Measurements from ENCODE around the gene CR1. TPM values are rescaled to one million over a fixed set of nuclear protein-coding genes. Genes with fewer than 3 reads are reported as not detected.

The CR1 gene
- total RNA-seq, 1 experiment from 2014 or later: 0.13 TPM

DNA sequence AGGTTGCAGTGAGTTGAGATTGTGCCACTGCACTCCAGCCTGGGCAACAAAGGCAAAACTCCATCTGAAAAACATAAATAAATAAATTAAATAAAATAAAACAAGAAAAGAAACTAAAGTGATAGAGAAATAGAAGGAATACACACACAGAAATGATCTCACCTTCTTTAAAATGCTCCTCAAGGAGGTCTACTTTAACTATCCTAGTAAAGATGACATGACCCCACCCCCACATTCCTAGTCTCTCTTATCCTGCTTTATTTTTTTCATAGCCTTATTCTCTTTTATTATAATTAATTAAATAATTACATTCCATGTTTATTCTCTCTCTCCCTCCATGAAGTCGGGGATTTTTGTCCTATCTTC is 131.0 kb downstream of the CR1 start (continued):
- TF ChIP-seq, protein P1, sequence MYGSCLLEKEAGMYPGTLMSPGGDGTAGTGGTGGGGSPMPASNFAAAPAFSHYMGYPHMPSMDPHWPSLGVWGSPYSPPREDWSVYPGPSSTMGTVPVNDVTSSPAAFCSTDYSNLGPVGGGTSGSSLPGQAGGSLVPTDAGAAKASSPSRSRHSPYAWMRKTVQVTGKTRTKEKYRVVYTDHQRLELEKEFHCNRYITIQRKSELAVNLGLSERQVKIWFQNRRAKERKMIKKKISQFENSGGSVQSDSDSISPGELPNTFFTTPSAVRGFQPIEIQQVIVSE (CRISPR knock-in tag; IDR thresholded peaks at IDR 0.05; ENCODE audit: borderline replicate concordance): no peak
- no peak for TF ChIP-seq RORB (CRISPR knock-in tag; IDR thresholded peaks at IDR 0.05)

DNA sequence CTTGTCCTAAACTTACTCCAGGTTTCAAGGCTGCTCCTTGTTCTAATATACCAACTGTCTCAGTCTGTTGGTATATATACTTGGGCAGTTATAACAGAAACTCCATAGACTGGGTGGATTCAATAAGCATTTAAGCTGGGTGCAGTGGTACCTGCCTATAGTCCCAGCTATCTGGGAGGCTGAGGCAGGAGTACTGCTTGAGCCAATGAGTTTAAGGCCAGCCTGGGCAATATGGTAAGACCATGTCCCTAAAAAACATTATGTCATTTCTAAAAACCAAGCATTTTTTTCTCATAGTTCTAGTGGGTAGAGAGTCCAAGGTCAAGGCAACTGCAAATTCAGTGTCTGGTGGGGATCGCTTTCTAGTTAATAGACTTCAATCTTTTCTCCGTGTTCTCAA is 131.5 kb downstream of the CR1 start:
- ChIA-PET CTCF (no interaction called here), POLR2A (no interaction called here)
- no peak for ATAC-seq
- TF ChIP-seq FOXJ3 (CRISPR knock-in tag; IDR thresholded peaks at IDR 0.05; ENCODE audit: borderline replicate concordance) (no peak), SMAD4 (CRISPR knock-in tag; IDR thresholded peaks at IDR 0.05) (no peak), TEAD1 (CRISPR knock-in tag; IDR thresholded peaks at IDR 0.05) (no peak), RORB (CRISPR knock-in tag; IDR thresholded peaks at IDR 0.05) (no peak)
- TF ChIP-seq, protein P2, sequence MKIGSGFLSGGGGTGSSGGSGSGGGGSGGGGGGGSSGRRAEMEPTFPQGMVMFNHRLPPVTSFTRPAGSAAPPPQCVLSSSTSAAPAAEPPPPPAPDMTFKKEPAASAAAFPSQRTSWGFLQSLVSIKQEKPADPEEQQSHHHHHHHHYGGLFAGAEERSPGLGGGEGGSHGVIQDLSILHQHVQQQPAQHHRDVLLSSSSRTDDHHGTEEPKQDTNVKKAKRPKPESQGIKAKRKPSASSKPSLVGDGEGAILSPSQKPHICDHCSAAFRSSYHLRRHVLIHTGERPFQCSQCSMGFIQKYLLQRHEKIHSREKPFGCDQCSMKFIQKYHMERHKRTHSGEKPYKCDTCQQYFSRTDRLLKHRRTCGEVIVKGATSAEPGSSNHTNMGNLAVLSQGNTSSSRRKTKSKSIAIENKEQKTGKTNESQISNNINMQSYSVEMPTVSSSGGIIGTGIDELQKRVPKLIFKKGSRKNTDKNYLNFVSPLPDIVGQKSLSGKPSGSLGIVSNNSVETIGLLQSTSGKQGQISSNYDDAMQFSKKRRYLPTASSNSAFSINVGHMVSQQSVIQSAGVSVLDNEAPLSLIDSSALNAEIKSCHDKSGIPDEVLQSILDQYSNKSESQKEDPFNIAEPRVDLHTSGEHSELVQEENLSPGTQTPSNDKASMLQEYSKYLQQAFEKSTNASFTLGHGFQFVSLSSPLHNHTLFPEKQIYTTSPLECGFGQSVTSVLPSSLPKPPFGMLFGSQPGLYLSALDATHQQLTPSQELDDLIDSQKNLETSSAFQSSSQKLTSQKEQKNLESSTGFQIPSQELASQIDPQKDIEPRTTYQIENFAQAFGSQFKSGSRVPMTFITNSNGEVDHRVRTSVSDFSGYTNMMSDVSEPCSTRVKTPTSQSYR (CRISPR knock-in tag; IDR thresholded peaks at IDR 0.05): no peak
- TF ChIP-seq, protein P3, sequence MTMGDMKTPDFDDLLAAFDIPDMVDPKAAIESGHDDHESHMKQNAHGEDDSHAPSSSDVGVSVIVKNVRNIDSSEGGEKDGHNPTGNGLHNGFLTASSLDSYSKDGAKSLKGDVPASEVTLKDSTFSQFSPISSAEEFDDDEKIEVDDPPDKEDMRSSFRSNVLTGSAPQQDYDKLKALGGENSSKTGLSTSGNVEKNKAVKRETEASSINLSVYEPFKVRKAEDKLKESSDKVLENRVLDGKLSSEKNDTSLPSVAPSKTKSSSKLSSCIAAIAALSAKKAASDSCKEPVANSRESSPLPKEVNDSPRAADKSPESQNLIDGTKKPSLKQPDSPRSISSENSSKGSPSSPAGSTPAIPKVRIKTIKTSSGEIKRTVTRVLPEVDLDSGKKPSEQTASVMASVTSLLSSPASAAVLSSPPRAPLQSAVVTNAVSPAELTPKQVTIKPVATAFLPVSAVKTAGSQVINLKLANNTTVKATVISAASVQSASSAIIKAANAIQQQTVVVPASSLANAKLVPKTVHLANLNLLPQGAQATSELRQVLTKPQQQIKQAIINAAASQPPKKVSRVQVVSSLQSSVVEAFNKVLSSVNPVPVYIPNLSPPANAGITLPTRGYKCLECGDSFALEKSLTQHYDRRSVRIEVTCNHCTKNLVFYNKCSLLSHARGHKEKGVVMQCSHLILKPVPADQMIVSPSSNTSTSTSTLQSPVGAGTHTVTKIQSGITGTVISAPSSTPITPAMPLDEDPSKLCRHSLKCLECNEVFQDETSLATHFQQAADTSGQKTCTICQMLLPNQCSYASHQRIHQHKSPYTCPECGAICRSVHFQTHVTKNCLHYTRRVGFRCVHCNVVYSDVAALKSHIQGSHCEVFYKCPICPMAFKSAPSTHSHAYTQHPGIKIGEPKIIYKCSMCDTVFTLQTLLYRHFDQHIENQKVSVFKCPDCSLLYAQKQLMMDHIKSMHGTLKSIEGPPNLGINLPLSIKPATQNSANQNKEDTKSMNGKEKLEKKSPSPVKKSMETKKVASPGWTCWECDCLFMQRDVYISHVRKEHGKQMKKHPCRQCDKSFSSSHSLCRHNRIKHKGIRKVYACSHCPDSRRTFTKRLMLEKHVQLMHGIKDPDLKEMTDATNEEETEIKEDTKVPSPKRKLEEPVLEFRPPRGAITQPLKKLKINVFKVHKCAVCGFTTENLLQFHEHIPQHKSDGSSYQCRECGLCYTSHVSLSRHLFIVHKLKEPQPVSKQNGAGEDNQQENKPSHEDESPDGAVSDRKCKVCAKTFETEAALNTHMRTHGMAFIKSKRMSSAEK (CRISPR knock-in tag; IDR thresholded peaks at IDR 0.05; ENCODE audit: borderline replicate concordance): no peak
- TF ChIP-seq, protein P4, sequence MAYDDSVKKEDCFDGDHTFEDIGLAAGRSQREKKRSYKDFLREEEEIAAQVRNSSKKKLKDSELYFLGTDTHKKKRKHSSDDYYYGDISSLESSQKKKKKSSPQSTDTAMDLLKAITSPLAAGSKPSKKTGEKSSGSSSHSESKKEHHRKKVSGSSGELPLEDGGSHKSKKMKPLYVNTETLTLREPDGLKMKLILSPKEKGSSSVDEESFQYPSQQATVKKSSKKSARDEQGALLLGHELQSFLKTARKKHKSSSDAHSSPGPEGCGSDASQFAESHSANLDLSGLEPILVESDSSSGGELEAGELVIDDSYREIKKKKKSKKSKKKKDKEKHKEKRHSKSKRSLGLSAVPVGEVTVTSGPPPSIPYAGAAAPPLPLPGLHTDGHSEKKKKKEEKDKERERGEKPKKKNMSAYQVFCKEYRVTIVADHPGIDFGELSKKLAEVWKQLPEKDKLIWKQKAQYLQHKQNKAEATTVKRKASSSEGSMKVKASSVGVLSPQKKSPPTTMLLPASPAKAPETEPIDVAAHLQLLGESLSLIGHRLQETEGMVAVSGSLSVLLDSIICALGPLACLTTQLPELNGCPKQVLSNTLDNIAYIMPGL (CRISPR knock-in tag; IDR thresholded peaks at IDR 0.05): no peak
- TF ChIP-seq, protein P5, sequence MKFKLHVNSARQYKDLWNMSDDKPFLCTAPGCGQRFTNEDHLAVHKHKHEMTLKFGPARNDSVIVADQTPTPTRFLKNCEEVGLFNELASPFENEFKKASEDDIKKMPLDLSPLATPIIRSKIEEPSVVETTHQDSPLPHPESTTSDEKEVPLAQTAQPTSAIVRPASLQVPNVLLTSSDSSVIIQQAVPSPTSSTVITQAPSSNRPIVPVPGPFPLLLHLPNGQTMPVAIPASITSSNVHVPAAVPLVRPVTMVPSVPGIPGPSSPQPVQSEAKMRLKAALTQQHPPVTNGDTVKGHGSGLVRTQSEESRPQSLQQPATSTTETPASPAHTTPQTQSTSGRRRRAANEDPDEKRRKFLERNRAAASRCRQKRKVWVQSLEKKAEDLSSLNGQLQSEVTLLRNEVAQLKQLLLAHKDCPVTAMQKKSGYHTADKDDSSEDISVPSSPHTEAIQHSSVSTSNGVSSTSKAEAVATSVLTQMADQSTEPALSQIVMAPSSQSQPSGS (CRISPR knock-in tag; IDR thresholded peaks at IDR 0.05; ENCODE audit: borderline replicate concordance, low read depth): no peak
- TF ChIP-seq, protein P6, sequence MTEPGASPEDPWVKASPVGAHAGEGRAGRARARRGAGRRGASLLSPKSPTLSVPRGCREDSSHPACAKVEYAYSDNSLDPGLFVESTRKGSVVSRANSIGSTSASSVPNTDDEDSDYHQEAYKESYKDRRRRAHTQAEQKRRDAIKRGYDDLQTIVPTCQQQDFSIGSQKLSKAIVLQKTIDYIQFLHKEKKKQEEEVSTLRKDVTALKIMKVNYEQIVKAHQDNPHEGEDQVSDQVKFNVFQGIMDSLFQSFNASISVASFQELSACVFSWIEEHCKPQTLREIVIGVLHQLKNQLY (CRISPR knock-in tag; IDR thresholded peaks at IDR 0.05): no peak
- H3K27me3 Mint-ChIP-seq (ENCODE audit: low read depth): no peaks in the 10 kb centered on the region
- H3K9me3 Mint-ChIP-seq: peaks cover 18% of the 10 kb centered on the region
- H3K36me3 Mint-ChIP-seq: peaks cover 18% of the 10 kb centered on the region
- peaks cover 41% of the 10 kb centered on the region for H3K4me1 Mint-ChIP-seq
- DNase-seq (ENCODE audit: low spot score): no peak
- H3K27ac Mint-ChIP-seq: no peak overlapping the region
- no peak overlapping the region for H3K4me3 Mint-ChIP-seq

DNA sequence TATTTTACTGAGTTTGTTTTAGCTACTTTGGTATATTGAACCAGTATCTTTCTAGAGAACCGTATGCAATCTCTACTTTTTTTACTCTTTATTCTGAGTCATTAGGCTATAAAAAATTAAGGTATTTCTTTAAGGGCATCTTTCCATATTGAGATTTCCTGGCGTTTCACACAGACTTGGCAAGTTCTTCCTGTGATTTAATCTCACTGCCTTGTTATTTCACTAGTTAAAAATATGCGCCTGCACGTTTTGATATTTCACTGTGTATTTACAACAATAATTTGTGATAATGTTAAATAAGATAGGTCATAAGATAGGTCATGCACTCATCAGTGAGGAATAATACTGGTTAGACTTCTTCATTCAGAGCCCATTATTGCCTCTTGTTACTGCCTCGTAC is 132.8 kb downstream of the CR1 start:
- H3K27ac Mint-ChIP-seq: no peak overlapping the region
- no peak for TF ChIP-seq ZNF317 (CRISPR knock-in tag; IDR thresholded peaks at IDR 0.05; ENCODE audit: borderline replicate concordance, low read depth)
- peaks cover 18% of the 10 kb centered on the region for H3K9me3 Mint-ChIP-seq
- POLR2A ChIA-PET: no interaction called here
- CTCF ChIA-PET: interaction anchor here (3.1 kb wide), 1 partner anchor 8 kb away, joined by 17 read pairs; no protein-coding TSS in a partner anchor
- H3K4me3 Mint-ChIP-seq: no peak overlapping the region
- no peak for DNase-seq (ENCODE audit: low spot score)
- no peaks in the 10 kb centered on the region for H3K27me3 Mint-ChIP-seq (ENCODE audit: low read depth)
- no peak for ATAC-seq
- H3K4me1 Mint-ChIP-seq: peaks cover 52% of the 10 kb centered on the region
- peaks cover 18% of the 10 kb centered on the region for H3K36me3 Mint-ChIP-seq

All from WTC11 (cell line).